ENCODE measurements around the gene IFT172.
"Not testable (repeated sequence)": the region's sequence is repeated elsewhere in the genome, so short reads cannot be mapped to it uniquely, and the experiment has no call there.

Gene IFT172

GRCh38 chr2:27427863-27428212 is 61.7 kb downstream of the IFT172 start:
- H3K79me2 ChIP-seq (ENCODE audit: control insufficient read depth, low read length) = peaks cover 38% of the 10 kb centered on the region

GRCh38 chr2:27425039-27425438 is 64.5 kb downstream of the IFT172 start:
- not testable (repeated sequence) for H3K4me2 ChIP-seq (ENCODE audit: low read length); H3K9me2 ChIP-seq (replicated peaks; ENCODE audit: control insufficient read depth, low read length); H3K27me3 ChIP-seq (ENCODE audit: control insufficient read depth, low read length); H3K9me3 ChIP-seq (ENCODE audit: control insufficient read depth, insufficient read depth, low read length); H4K20me1 ChIP-seq (ENCODE audit: control insufficient read depth, insufficient read depth, low read depth, low read length); H3F3A ChIP-seq (ENCODE audit: control insufficient read depth, insufficient read depth); H3K36me3 ChIP-seq (ENCODE audit: control insufficient read depth, low read length); H3K4me3 ChIP-seq (ENCODE audit: low read length); H3K27ac ChIP-seq (ENCODE audit: low read depth, low read length)
- peaks cover 11% of the 10 kb centered on the region for H3K79me2 ChIP-seq (ENCODE audit: control insufficient read depth, low read length)
- H3K4me1 ChIP-seq (ENCODE audit: control insufficient read depth, low read length) = peaks cover 15% of the 10 kb centered on the region

More at GRCh38 chr2:27427863-27428212, 61.7 kb downstream of the IFT172 start:
- TF ChIP-seq EZH2phosphoT487 (IDR thresholded peaks at IDR 0.05; ENCODE audit: borderline replicate concordance, low read length) (no peak), CTCF (IDR thresholded peaks at IDR 0.05; ENCODE audit: low read depth, low read length, poor library complexity, severe bottlenecking) (no peak)
- Histone ChIP-seq H3K4me2 (ENCODE audit: low read length) (peak overlapping the region; percentile 98), H3K9me3 (ENCODE audit: control insufficient read depth, insufficient read depth, low read length) (no peaks in the 10 kb centered on the region), H3K27me3 (ENCODE audit: control insufficient read depth, low read length) (no peaks in the 10 kb centered on the region), H3K36me3 (ENCODE audit: control insufficient read depth, low read length) (no peaks in the 10 kb centered on the region; the same call in 1 of the 2 replicates), H3K9me2 (replicated peaks; ENCODE audit: control insufficient read depth, low read length) (no peaks in the 10 kb centered on the region), H3K4me1 (ENCODE audit: control insufficient read depth, low read length) (peaks cover 22% of the 10 kb centered on the region), H3K4me3 (ENCODE audit: low read length) (peak overlapping the region; percentile 100), H3F3A (ENCODE audit: control insufficient read depth, insufficient read depth) (no peaks in the 10 kb centered on the region), H3K27ac (ENCODE audit: low read depth, low read length) (peak overlapping the region; percentile 67), H4K20me1 (ENCODE audit: control insufficient read depth, insufficient read depth, low read depth, low read length) (peaks cover 3% of the 10 kb centered on the region; the same call in 1 of the 2 replicates)

GRCh38 chr2:27422958-27423357 is 66.6 kb downstream of the IFT172 start:
- Histone ChIP-seq H3K9me3 (ENCODE audit: control insufficient read depth, insufficient read depth, low read length) (no peaks in the 10 kb centered on the region), H3K27ac (ENCODE audit: low read depth, low read length) (no peak overlapping the region), H3K4me3 (ENCODE audit: low read length) (no peak overlapping the region), H3K4me2 (ENCODE audit: low read length) (no peak overlapping the region), H3K79me2 (ENCODE audit: control insufficient read depth, low read length) (no peaks in the 10 kb centered on the region), H3K4me1 (ENCODE audit: control insufficient read depth, low read length) (peaks cover 6% of the 10 kb centered on the region), H3K27me3 (ENCODE audit: control insufficient read depth, low read length) (no peaks in the 10 kb centered on the region), H3K9me2 (replicated peaks; ENCODE audit: control insufficient read depth, low read length) (no peaks in the 10 kb centered on the region), H4K20me1 (ENCODE audit: control insufficient read depth, insufficient read depth, low read depth, low read length) (no peaks in the 10 kb centered on the region), H3K36me3 (ENCODE audit: control insufficient read depth, low read length) (no peaks in the 10 kb centered on the region), H3F3A (ENCODE audit: control insufficient read depth, insufficient read depth) (no peaks in the 10 kb centered on the region)
- no peak for TF ChIP-seq CTCF (IDR thresholded peaks at IDR 0.05; ENCODE audit: low read depth, low read length, poor library complexity, severe bottlenecking)
- TF ChIP-seq EZH2phosphoT487 (IDR thresholded peaks at IDR 0.05; ENCODE audit: borderline replicate concordance, low read length) = no peak

GRCh38 chr2:27421660-27422250 is 67.8 kb downstream of the IFT172 start:
- H3K79me2 ChIP-seq (ENCODE audit: control insufficient read depth, low read length) = no peaks in the 10 kb centered on the region
- H3F3A ChIP-seq (ENCODE audit: control insufficient read depth, insufficient read depth) = no peaks in the 10 kb centered on the region
- H3K9me2 ChIP-seq (replicated peaks; ENCODE audit: control insufficient read depth, low read length) = no peaks in the 10 kb centered on the region
- H3K4me1 ChIP-seq (ENCODE audit: control insufficient read depth, low read length) = no peaks in the 10 kb centered on the region
- TF ChIP-seq EZH2phosphoT487 (IDR thresholded peaks at IDR 0.05; ENCODE audit: borderline replicate concordance, low read length) (no peak), CTCF (IDR thresholded peaks at IDR 0.05; ENCODE audit: low read depth, low read length, poor library complexity, severe bottlenecking) (no peak)
- H4K20me1 ChIP-seq (ENCODE audit: control insufficient read depth, insufficient read depth, low read depth, low read length) = no peaks in the 10 kb centered on the region
- H3K4me3 ChIP-seq (ENCODE audit: low read length) = no peak overlapping the region
- no peak overlapping the region for H3K4me2 ChIP-seq (ENCODE audit: low read length)
- H3K27ac ChIP-seq (ENCODE audit: low read depth, low read length) = no peak overlapping the region
- H3K9me3 ChIP-seq (ENCODE audit: control insufficient read depth, insufficient read depth, low read length) = no peaks in the 10 kb centered on the region
- H3K27me3 ChIP-seq (ENCODE audit: control insufficient read depth, low read length) = no peaks in the 10 kb centered on the region
- H3K36me3 ChIP-seq (ENCODE audit: control insufficient read depth, low read length) = no peaks in the 10 kb centered on the region

Measured in DOHH2 (cell line).